ENCODE data around the gene CTBP2. TPM values are rescaled to one million over a fixed set of nuclear protein-coding genes. Genes with fewer than 3 reads are reported as not detected.

Gene CTBP2
- total RNA-seq, 2 experiments from 2014 or later = 0.15 to 0.43 TPM

DNA sequence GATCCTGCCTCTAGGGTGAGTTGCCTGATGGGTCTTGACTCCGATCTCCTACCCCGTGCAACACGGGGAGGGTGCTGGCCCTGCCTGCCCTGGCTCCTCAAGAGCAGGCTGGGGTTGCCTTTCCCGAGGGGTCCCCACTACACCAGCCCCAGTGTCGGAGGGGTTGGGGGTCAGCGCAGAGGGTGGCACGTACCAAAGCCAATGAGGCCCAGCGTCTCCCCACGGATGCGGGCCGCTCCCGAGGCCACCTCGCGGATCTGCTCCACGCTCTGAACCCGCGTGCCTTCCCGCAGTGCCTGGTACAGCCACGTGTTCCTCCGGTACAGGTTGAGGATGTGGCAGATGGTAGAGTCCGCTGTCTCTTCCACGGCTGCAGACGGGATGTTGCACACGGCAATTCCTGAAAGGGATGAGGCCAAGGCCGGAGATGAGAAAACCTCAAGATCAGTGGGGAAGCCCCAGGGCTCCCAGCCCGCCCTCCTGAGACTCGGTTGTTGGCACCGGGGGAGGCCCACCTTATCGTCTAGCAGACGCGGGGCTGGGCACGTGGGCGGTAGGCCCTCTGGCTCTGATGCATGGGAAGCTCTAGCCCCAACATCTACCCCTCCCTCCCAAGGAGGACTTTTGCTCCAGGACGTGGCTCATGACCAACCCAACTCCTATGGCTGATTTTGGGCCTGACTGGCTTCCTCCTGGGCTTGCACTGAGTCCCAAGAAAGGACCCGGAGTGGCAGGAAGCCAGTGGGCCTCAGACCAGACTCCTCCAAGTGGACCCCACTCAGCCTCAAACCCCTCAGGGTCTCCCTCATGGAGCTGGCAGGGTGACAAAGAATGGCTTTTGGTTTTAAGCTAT, 162.4 kb downstream of the CTBP2 start:
- CTCF ChIA-PET = no interaction called here
- DNase-seq = no peak
- no peaks in the 10 kb centered on the region for H3K36me3 Mint-ChIP-seq (ENCODE audit: low read depth)
- no peaks in the 10 kb centered on the region for H3K4me1 Mint-ChIP-seq
- POLR2A ChIA-PET = no interaction called here
- no peaks in the 10 kb centered on the region for H3K27me3 Mint-ChIP-seq
- no peak overlapping the region for H3K4me3 Mint-ChIP-seq
- no peaks in the 10 kb centered on the region for H3K9me3 Mint-ChIP-seq
- H3K27ac Mint-ChIP-seq = no peak overlapping the region

DNA sequence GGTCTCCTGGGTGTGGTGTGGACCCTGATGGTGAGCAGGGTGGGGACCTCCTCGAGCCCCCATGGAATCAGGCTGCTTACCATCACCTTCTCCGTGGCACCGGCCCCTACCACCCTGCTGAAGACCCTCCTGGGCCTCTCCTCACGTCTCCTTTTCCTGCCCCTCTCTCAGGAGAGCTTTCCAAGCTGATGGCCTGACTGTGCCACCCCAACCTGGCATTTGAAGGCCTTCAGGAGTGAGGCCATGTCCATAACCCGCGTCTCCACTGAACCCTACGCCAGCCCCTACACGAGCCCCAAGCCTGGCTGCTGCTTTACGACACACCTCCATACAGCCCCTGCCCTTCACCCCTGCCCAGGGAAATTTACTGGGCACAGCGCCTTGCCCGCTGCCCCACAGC, 163.1 kb downstream of the CTBP2 start:
- no peaks in the 10 kb centered on the region for H3K9me3 Mint-ChIP-seq
- no peak for DNase-seq
- no peak overlapping the region for H3K27ac Mint-ChIP-seq
- no peaks in the 10 kb centered on the region for H3K36me3 Mint-ChIP-seq (ENCODE audit: low read depth)
- H3K4me1 Mint-ChIP-seq = no peaks in the 10 kb centered on the region
- no peaks in the 10 kb centered on the region for H3K27me3 Mint-ChIP-seq
- H3K4me3 Mint-ChIP-seq = no peak overlapping the region
- ChIA-PET POLR2A (no interaction called here), CTCF (no interaction called here)

DNA sequence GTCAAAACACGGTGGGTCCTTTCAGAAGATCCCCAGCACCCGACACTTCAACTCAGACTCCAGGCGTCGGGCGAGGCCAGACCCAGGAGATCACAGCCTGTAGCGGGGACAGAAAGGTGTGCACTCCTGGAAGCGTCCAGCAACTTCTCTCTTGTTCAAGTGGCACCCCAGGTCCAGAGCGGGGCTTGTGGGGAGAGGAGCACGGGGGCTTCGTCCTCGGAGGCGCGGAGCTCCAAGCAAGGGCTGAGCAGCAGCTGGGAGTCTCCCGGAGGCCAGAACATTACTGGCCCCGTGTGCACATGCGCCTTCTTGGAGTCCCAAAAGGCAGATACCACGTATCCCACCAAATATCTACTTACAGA, 163.5 kb downstream of the CTBP2 start:
- H3K9me3 Mint-ChIP-seq = no peaks in the 10 kb centered on the region
- POLR2A ChIA-PET = no interaction called here
- no peaks in the 10 kb centered on the region for H3K36me3 Mint-ChIP-seq (ENCODE audit: low read depth)
- no peaks in the 10 kb centered on the region for H3K4me1 Mint-ChIP-seq
- CTCF ChIA-PET = no interaction called here
- H3K4me3 Mint-ChIP-seq = no peak overlapping the region
- no peaks in the 10 kb centered on the region for H3K27me3 Mint-ChIP-seq
- DNase-seq = no peak
- no peak overlapping the region for H3K27ac Mint-ChIP-seq

- peak; percentile 12 for DNase-seq
- CTCF ChIA-PET = interaction anchor here (0.7 kb wide), 1 partner anchor 465 kb away, joined by 3 read pairs; no protein-coding TSS in a partner anchor
- H3K36me3 Mint-ChIP-seq (ENCODE audit: low read depth) = no peaks in the 10 kb centered on the region
Measured at GRCh38 chr10:124996127-124996853, 164.1 kb downstream of the CTBP2 start.

DNA sequence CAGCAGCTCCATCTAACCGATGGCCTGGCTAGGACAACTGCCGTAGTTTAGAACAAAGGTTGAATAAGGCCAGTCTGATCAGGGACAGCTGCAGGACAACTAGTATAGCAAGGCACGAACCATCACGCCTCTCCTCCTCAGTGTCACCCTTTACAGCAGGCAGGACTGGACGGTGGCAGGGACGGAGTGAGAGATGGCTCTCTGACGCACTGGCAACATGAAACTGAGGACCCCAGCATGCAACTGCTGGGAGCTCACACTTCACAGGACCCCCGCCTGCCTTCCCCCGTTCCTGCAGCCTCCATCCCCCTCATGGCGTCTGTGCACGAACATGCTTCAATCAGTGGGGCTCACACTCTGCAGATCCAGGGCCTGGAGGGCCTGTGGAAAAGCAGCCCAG, 164.8 kb downstream of the CTBP2 start:
- DNase-seq = peak; percentile 15
- Mint-ChIP-seq H3K27ac (no peak overlapping the region), H3K36me3 (ENCODE audit: low read depth) (no peaks in the 10 kb centered on the region), H3K9me3 (no peaks in the 10 kb centered on the region), H3K4me1 (no peaks in the 10 kb centered on the region), H3K27me3 (no peaks in the 10 kb centered on the region), H3K4me3 (no peak overlapping the region)
- ChIA-PET POLR2A (no interaction called here), CTCF (interaction anchor here (0.7 kb wide), 1 partner anchor 464 kb away, joined by 3 read pairs; no protein-coding TSS in a partner anchor)

More at GRCh38 chr10:124996127-124996853, 164.1 kb downstream of the CTBP2 start:
- Mint-ChIP-seq H3K4me1 (no peaks in the 10 kb centered on the region), H3K27me3 (no peaks in the 10 kb centered on the region), H3K4me3 (no peak overlapping the region), H3K27ac (no peak overlapping the region), H3K9me3 (no peaks in the 10 kb centered on the region)
- POLR2A ChIA-PET = no interaction called here

DNA sequence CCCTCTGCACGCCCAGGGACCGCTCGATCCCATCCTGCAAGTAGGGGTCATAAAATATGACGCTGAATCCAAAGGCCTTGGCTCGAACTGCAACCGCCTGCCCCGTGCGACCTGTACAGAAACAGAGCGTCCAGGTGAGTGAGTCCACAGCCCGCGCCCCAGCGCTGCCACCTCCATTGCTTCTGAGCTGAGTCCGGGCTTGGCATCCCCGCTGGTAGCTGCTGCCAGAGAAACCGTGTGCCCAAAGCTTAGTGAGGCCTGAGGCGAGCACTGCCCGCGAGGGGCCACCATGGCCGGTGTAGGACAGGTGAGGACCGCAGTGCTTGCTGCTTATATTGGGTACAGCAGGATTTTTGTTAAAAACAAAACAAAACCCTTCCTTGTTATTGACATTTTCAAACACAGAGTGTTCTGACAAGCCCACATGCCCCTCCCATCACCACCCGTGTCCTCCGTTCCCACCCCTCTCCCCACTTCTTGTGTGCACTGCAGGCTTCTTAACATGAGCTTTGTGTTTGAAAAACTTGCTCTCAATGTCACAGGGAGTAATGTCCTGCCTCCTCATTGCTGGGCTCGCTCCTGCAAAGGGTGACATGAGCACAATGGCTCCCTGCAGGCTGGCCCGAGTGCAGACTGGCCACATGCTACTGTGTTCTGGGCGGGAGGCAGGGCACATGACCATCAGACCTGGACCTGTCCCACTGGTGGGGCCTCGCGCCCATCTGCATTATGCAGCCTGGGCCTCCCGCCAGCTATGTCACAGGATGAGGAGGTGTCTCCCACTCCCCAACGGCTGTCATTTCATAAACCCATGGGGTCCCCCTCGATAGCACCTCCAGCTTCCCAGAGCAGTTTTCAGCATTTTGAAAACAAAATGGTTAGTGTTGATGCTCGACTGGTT, 165.5 kb downstream of the CTBP2 start:
- DNase-seq = peak; percentile 12
- Mint-ChIP-seq H3K27ac (no peak overlapping the region), H3K4me1 (no peaks in the 10 kb centered on the region), H3K4me3 (no peak overlapping the region), H3K9me3 (no peaks in the 10 kb centered on the region), H3K36me3 (ENCODE audit: low read depth) (no peaks in the 10 kb centered on the region), H3K27me3 (no peaks in the 10 kb centered on the region)
- ChIA-PET POLR2A (no interaction called here), CTCF (no interaction called here)

- CTCF ChIA-PET = interaction anchor here (0.6 kb wide), 1 partner anchor 575 kb away, joined by 3 read pairs; no protein-coding TSS in a partner anchor
Measured at GRCh38 chr10:124993736-124994451, 166.5 kb downstream of the CTBP2 start.

GRCh38 chr10:124993345-124993708, 167.0 kb downstream of the CTBP2 start:
- ChIA-PET POLR2A (no interaction called here), CTCF (interaction anchor here (0.6 to 2.0 kb wide), 9 partner anchors 18 to 575 kb away, joined by 3 to 6 read pairs (median 4); no protein-coding TSS in a partner anchor)
- Mint-ChIP-seq H3K4me3 (no peak overlapping the region), H3K27ac (no peak overlapping the region), H3K9me3 (no peaks in the 10 kb centered on the region), H3K4me1 (no peaks in the 10 kb centered on the region), H3K36me3 (ENCODE audit: low read depth) (peaks cover 3% of the 10 kb centered on the region), H3K27me3 (no peaks in the 10 kb centered on the region)
- no peak for DNase-seq

More at GRCh38 chr10:124993736-124994451, 166.5 kb downstream of the CTBP2 start:
- Mint-ChIP-seq H3K9me3 (no peaks in the 10 kb centered on the region), H3K4me3 (no peak overlapping the region), H3K4me1 (no peaks in the 10 kb centered on the region), H3K27ac (no peak overlapping the region), H3K27me3 (no peaks in the 10 kb centered on the region), H3K36me3 (ENCODE audit: low read depth) (peaks cover 3% of the 10 kb centered on the region)
- POLR2A ChIA-PET = no interaction called here
- DNase-seq = peak; percentile 14

- H3K9me3 Mint-ChIP-seq = no peaks in the 10 kb centered on the region
- DNase-seq = peak; percentile 24
- no peak overlapping the region for H3K4me3 Mint-ChIP-seq
- no peak overlapping the region for H3K27ac Mint-ChIP-seq
- H3K27me3 Mint-ChIP-seq = no peaks in the 10 kb centered on the region
- peaks cover 5% of the 10 kb centered on the region for H3K36me3 Mint-ChIP-seq (ENCODE audit: low read depth)
- ChIA-PET POLR2A (no interaction called here), CTCF (interaction anchor here (0.9 to 2.2 kb wide), 17 partner anchors 10 to 463 kb away, joined by 3 to 13 read pairs (median 5); no protein-coding TSS in a partner anchor)
- no peaks in the 10 kb centered on the region for H3K4me1 Mint-ChIP-seq
Measured at GRCh38 chr10:124992462-124993344, 167.7 kb downstream of the CTBP2 start.

- peaks cover 10% of the 10 kb centered on the region for H3K36me3 Mint-ChIP-seq (ENCODE audit: low read depth)
- no peak overlapping the region for H3K4me3 Mint-ChIP-seq
- no peaks in the 10 kb centered on the region for H3K27me3 Mint-ChIP-seq
- POLR2A ChIA-PET = no interaction called here
- no peak for DNase-seq
- no peaks in the 10 kb centered on the region for H3K9me3 Mint-ChIP-seq
- CTCF ChIA-PET = interaction anchor here (0.6 to 2.2 kb wide), 14 partner anchors 9 to 462 kb away, joined by 3 to 13 read pairs (median 5); no protein-coding TSS in a partner anchor
- no peaks in the 10 kb centered on the region for H3K4me1 Mint-ChIP-seq
- no peak overlapping the region for H3K27ac Mint-ChIP-seq
Measured at GRCh38 chr10:124991835-124992234, 168.5 kb downstream of the CTBP2 start.

DNA sequence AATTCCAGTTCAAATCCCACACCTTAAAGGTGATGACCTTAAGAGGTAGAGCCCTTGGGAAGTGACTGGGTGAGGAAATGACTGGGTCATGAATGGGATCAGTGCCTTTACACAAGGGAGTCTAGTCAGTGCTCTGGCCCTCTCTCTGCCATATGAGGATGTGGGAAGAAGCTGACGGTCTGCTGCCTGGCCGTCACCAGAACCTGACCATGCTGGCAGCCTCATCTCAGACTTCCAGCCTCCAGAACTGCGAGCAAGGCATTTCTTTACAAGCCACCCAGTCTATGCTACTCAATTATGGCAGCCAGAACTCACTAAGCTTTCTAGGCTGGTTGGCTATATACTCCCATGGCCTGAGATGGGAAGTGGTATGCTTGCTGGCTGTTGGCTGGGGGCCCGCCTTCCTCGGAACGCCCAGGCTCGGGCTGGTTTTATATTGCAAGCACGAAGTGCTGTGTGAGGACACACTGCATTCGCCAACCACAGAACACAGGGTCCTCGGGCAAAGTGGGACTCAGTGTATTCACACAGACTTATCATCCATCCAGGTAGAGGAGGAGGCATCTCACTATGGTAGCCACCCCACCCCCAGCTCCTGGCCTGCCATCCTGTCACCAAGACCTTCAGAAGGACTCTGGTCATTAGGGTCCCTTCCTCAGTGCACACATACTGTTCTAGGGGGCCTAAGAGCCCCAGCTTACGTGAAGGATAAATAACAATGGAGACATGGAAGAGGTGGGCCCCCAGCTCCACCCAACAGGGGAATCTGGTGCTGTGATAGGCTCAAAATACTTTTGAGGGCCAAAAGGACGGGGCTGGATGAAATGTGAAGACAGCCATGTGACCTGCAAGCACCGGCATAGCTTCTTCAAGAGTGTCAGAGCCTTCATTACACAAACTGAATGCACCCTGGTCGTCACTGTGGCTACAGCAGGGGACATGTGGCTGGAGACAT, 169.4 kb downstream of the CTBP2 start:
- POLR2A ChIA-PET = no interaction called here
- H3K4me3 Mint-ChIP-seq = no peak overlapping the region
- no peaks in the 10 kb centered on the region for H3K9me3 Mint-ChIP-seq
- DNase-seq = peak; percentile 10
- peaks cover 12% of the 10 kb centered on the region for H3K36me3 Mint-ChIP-seq (ENCODE audit: low read depth)
- H3K4me1 Mint-ChIP-seq = no peaks in the 10 kb centered on the region
- H3K27ac Mint-ChIP-seq = no peak overlapping the region
- no peaks in the 10 kb centered on the region for H3K27me3 Mint-ChIP-seq
- CTCF ChIA-PET = interaction anchor here (0.6 to 2.2 kb wide), 5 partner anchors 8 to 219 kb away, joined by 4 to 13 read pairs (median 9); no protein-coding TSS in a partner anchor
